K562 (cell line): ENCODE measurements around the gene GSDME. TPM values are rescaled to one million over a fixed set of nuclear protein-coding genes. Genes with fewer than 3 reads are reported as not detected.

Experiments used
- ATAC-seq: fragments of 200-7000 bp; cut with Tn5 transposase; 3 replicates; pipeline ENCODE4 v1.9.1; 2020; ENCODE audit warnings: moderate library complexity
- BruUV-seq: library from RNA; stranded (reverse); fragments of 400-500 nt; replicated peaks from 2 replicates; lab custom pipeline; 2021; lab: Mats Ljungman, UMichigan
- CTCF ChIA-PET: fragments of 300-600 bp; formaldehyde crosslinking; extraction: SDS; loops from one replicate; lab custom pipeline; 2021; ENCODE audit warnings: low intra/inter-chr PET ratio; lab: Yijun Ruan, JAX
- POLR2A ChIA-PET: fragments of 300-600, 350-650 bp; sonication (Branson Sonifier 250); formaldehyde crosslinking; extraction: SDS; loops from one replicate; lab custom pipeline; 2021; ENCODE audit warnings: antibody characterized with exemption, inconsistent platforms; lab: Yijun Ruan, JAX
- DNase-seq, 4 experiments: peaks; one replicate each; pipeline versions ENCODE4 v3.0.0 to v3.0.0-alpha.2; 2011 to 2018; ENCODE audit warnings: low spot score in 3 of 4, mixed read lengths in 3 of 4; ENCODE audit errors: extremely low read depth in 1 of 4
- FAIRE-seq: peaks from 2 replicates; lab custom pipeline; 2011; peaks lifted over from hg19 to GRCh38; lab: Jason Lieb, UNC
- H2AFZ ChIP-seq: 2 replicates; pipeline ENCODE4 v1.6.0; 2011; ENCODE audit warnings: low read depth, low read length, control low read depth, inconsistent platforms
- H3K27ac ChIP-seq: fragments of 200-600 bp; 3 replicates; pipeline ENCODE4 v1.8.0; 2011; ENCODE audit warnings: low read depth, mild to moderate bottlenecking, control low read depth, inconsistent platforms, low read length, moderate library complexity, mixed read lengths; ENCODE audit errors: extremely low read depth
- H3K27me3 ChIP-seq, 2 experiments: fragments of 300-600 bp in 1 of 2; 2 replicates in 1 of 2; 3 replicates in 1 of 2; pipeline versions ENCODE4 v1.6.0 to v1.8.0; 2011; ENCODE audit warnings: inconsistent platforms in 2 of 2, low read length in 2 of 2, mild to moderate bottlenecking in 1 of 2, mixed read lengths in 1 of 2, moderate library complexity in 1 of 2; ENCODE audit not compliant: control insufficient read depth in 2 of 2, insufficient read depth in 2 of 2
- H3K36me3 ChIP-seq: fragments of 300-600 bp; 3 replicates; pipeline ENCODE4 v1.8.0; 2011; ENCODE audit warnings: mild to moderate bottlenecking, low read length, inconsistent platforms; ENCODE audit not compliant: control insufficient read depth, insufficient read depth
- H3K4me1 ChIP-seq, 2 experiments: fragments of 200-600 bp in 1 of 2; replicated peaks in 1 of 2; 2 replicates in 1 of 2; 3 replicates in 1 of 2; pipeline versions ENCODE4 v1.5.1 to v1.8.0; 2011; ENCODE audit warnings: inconsistent platforms in 2 of 2, low read length in 2 of 2, mild to moderate bottlenecking in 1 of 2, mixed read lengths in 1 of 2, moderate library complexity in 1 of 2; ENCODE audit not compliant: control insufficient read depth in 2 of 2, insufficient read depth in 2 of 2
- H3K4me2 ChIP-seq: 2 replicates; pipeline ENCODE4 v1.6.1; 2011; ENCODE audit warnings: low read length, control low read depth, inconsistent platforms, mixed read lengths; ENCODE audit not compliant: insufficient read depth
- H3K4me3 ChIP-seq: fragments of 200-600 bp; sonication (generic), shearing (Covaris generic); 2 replicates; pipeline ENCODE4 v1.5.1; 2016; ENCODE audit warnings: control low read depth, inconsistent platforms
- H3K79me2 ChIP-seq: fragments of 200-600 bp; 3 replicates; pipeline ENCODE4 v1.8.0; 2011; ENCODE audit warnings: low read length, inconsistent platforms; ENCODE audit not compliant: control insufficient read depth, insufficient read depth
- H3K9ac ChIP-seq, 2 experiments: 2 replicates each; pipeline versions ENCODE4 v1.6.0 to v1.6.1; 2011; ENCODE audit warnings: low read depth in 2 of 2, low read length in 2 of 2, control low read depth in 1 of 2, inconsistent platforms in 1 of 2, mild to moderate bottlenecking in 1 of 2, mixed read lengths in 1 of 2; ENCODE audit not compliant: insufficient read depth in 1 of 2
- H3K9me1 ChIP-seq: one replicate; pipeline ENCODE4 v1.6.0; 2011; ENCODE audit warnings: inconsistent platforms, mild to moderate bottlenecking, low read length, moderate library complexity; ENCODE audit not compliant: control insufficient read depth, insufficient read depth
- H3K9me3 ChIP-seq: replicated peaks from 2 replicates; pipeline ENCODE4 v1.5.1; 2011; ENCODE audit warnings: low read depth, low read length, inconsistent platforms; ENCODE audit not compliant: control insufficient read depth, insufficient read depth
- H4K20me1 ChIP-seq: replicated peaks from 2 replicates; pipeline ENCODE4 v1.6.1; 2011; ENCODE audit warnings: low read length, inconsistent platforms, mixed read lengths; ENCODE audit not compliant: control insufficient read depth, insufficient read depth
- BHLHE40 ChIP-seq: IDR thresholded peaks from 2 replicates; pipeline ENCODE4 v1.6.1; 2011; ENCODE audit warnings: low read length, improper control_type of control experiment
- BMI1 ChIP-seq: fragments of 150-350 bp; IDR thresholded peaks from 2 replicates; pipeline ENCODE4 v1.6.1; 2014; ENCODE audit warnings: low read length
- CEBPB ChIP-seq: fragments of 450-650 bp; IDR thresholded peaks from 2 replicates; pipeline ENCODE4 v1.6.1; 2016; ENCODE audit warnings: missing genetic modification characterization, missing compliant biosample characterization
- DIDO1 ChIP-seq: fragments of 450-650 bp; IDR thresholded peaks from 2 replicates; pipeline ENCODE4 v1.6.1; 2016; ENCODE audit warnings: low read depth, missing biosample characterization, missing genetic modification characterization
- EHMT2 ChIP-seq: fragments of 450-650 bp; IDR thresholded peaks from 2 replicates; pipeline ENCODE4 v1.6.1; 2018; ENCODE audit warnings: antibody characterized with exemption
- ETV5 ChIP-seq: sonication (generic); formaldehyde crosslinking; IDR thresholded peaks from 2 replicates; pipeline ENCODE4 v1.4.0; 2020; ENCODE audit warnings: low read depth, mild to moderate bottlenecking, missing genetic modification reagents
- EZH2 ChIP-seq: IDR thresholded peaks from 2 replicates; pipeline ENCODE4 v1.6.1; 2012; ENCODE audit warnings: low read depth, mild to moderate bottlenecking, inconsistent platforms, low read length, borderline replicate concordance
- NKRF ChIP-seq: fragments of 450-650 bp; IDR thresholded peaks from 2 replicates; pipeline ENCODE4 v1.6.1; 2016; ENCODE audit warnings: borderline replicate concordance
- NUFIP1 ChIP-seq: fragments of 450-650 bp; IDR thresholded peaks from 2 replicates; pipeline ENCODE4 v1.6.1; 2018; ENCODE audit not compliant: partially characterized antibody
- PHF8 ChIP-seq: fragments of 200-600 bp; sonication (generic); IDR thresholded peaks from 2 replicates; pipeline ENCODE4 v1.6.1; 2012; ENCODE audit warnings: mixed run types, mild to moderate bottlenecking, inconsistent platforms, low read length, moderate library complexity, borderline replicate concordance
- POLR2AphosphoS5 ChIP-seq: IDR thresholded peaks from 2 replicates; pipeline ENCODE4 v1.6.1; 2011; ENCODE audit warnings: mild to moderate bottlenecking, low read depth, low read length, moderate library complexity; ENCODE audit not compliant: control insufficient read depth, insufficient read depth
- PTBP1 ChIP-seq: fragments of 200-400 bp; formaldehyde crosslinking; IDR thresholded peaks from 2 replicates; pipeline ENCODE4 v1.6.1; 2017; ENCODE audit warnings: low read depth, low read length
- SAP30 ChIP-seq: fragments of 200-600 bp; sonication (generic); IDR thresholded peaks from 2 replicates; pipeline ENCODE4 v1.6.1; 2012; ENCODE audit warnings: borderline replicate concordance, low read depth, mild to moderate bottlenecking, moderate library complexity, low read length, control low read depth, inconsistent platforms; ENCODE audit not compliant: insufficient read depth, poor library complexity, severe bottlenecking
- TEAD2 ChIP-seq: fragments of 450-650 bp; IDR thresholded peaks from 2 replicates; pipeline ENCODE4 v1.6.1; 2016; ENCODE audit warnings: missing genetic modification characterization, control low read depth, missing compliant biosample characterization
- TSC22D4 ChIP-seq: fragments of 450-650 bp; IDR thresholded peaks from 2 replicates; pipeline ENCODE4 v1.6.1; 2016; ENCODE audit warnings: missing genetic modification characterization, missing biosample characterization, control low read depth
- ZFX ChIP-seq: sonication (generic); formaldehyde crosslinking; IDR thresholded peaks from 2 replicates; pipeline ENCODE4 v1.8.0; 2022; ENCODE audit warnings: mild to moderate bottlenecking, missing genetic modification reagents, moderate library complexity
- ZNF668 ChIP-seq: fragments of 250-450 bp; sonication (Bioruptor Pico); IDR thresholded peaks from 2 replicates; pipeline ENCODE4 v1.8.0; 2022; ENCODE audit warnings: mild to moderate bottlenecking, inconsistent platforms
- WGBS: fragments of 100-300 bp; shearing (Covaris generic); methylation state at CpG from one replicate; pipeline ENCODE4 v1.1.6; 2016; ENCODE audit warnings: low coverage, mixed read lengths; ENCODE audit not compliant: insufficient coverage; ENCODE audit errors: missing lambda C conversion rate; 5-methylcytosine and 5-hydroxymethylcytosine counted together
- in situ Hi-C: fragments of 300-500 bp; cut with MboI; formaldehyde crosslinking; loops from 4 replicates; pipeline ENCODE4 v1.15.0; 2018; ENCODE audit warnings: inconsistent platforms, mixed read lengths
- intact Hi-C: fragments of 100-400 bp; cut with micrococcal nuclease; formaldehyde crosslinking; loops from 2 replicates; pipeline ENCODE4 v1.14.2; 2022
- polyA plus RNA-seq, 8 experiments: library from polyadenylated mRNA; depleted of rRNA in 4 of 8; stranded (reverse) in 5 of 8; unstranded in 3 of 8; fragments of >200 nt; fragmentation: Nextera tagmentation in 2 of 8; fragmentation: Illumina TruSeq in 1 of 8; extraction: Ambion mirVana in 2 of 8; extraction: Trizol in 1 of 8; gene quantifications; 2 replicates each; pipeline versions ENCODE4 v1.2.1 to v1.2.3, GENCODE V29; 2011 to 2014; ENCODE audit warnings: inconsistent platforms in 1 of 8, missing spikeins in 1 of 8
- total RNA-seq, 7 experiments: library from RNA; depleted of rRNA in 6 of 7; stranded (reverse); fragments of >200 nt in 6 of 7; fragmentation: Illumina TruSeq in 2 of 7; extraction: Trizol in 2 of 7; gene quantifications; 2 replicates each; pipeline versions ENCODE4 v1.2.1 to v1.2.3, GENCODE V29; 2011 to 2021; ENCODE audit warnings: low replicate concordance in 1 of 7

GSDME gene
- total and polyA plus RNA-seq, 9 of the 15 experiments (the other 6 are each of a cell fraction or from before 2014, with no cell fraction given), result 0.37 to 1.9 (median 0.62) TPM

- no TSS peak for BruUV-seq
- H3K4me2 ChIP-seq, result no peak overlapping the region
- H3K79me2 ChIP-seq, result no peaks in the 10 kb centered on the region
- H3K4me3 ChIP-seq, result no peak overlapping the region
- no peaks in the 10 kb centered on the region for H3K36me3 ChIP-seq
- in situ Hi-C loops, result no loop called here
- ATAC-seq, result no peak; the same call in 2 of the 3 replicates
- WGBS, result 4% methylated on average over 2 of the region's 2 CpGs
- peaks cover 0 to 17% of the 10 kb centered on the region in 2 experiments; a peak in 3 of 5 replicates for H3K27me3 ChIP-seq
- DNase-seq, result no peak
- TF ChIP-seq CEBPB (tag) (no peak), ZFX (CRISPR knock-in tag) (no peak), EZH2 (no peak), ZNF668 (no peak), NKRF (no peak), PTBP1 (no peak), BHLHE40 (no peak), ETV5 (no peak), BMI1 (no peak), EHMT2 (no peak), POLR2AphosphoS5 (no peak), DIDO1 (tag) (no peak), NUFIP1 (no peak), TEAD2 (no peak), PHF8 (no peak), TSC22D4 (tag) (no peak), SAP30 (no peak)
- no peaks in the 10 kb centered on the region for H3K9me1 ChIP-seq
- intact Hi-C loops, result no loop called here
- peaks cover 0 to 4% of the 10 kb centered on the region in 2 experiments; a peak in 1 of 5 replicates for H3K4me1 ChIP-seq
- no peak overlapping the region for H2AFZ ChIP-seq
- H3K9ac ChIP-seq, result no peak overlapping the region
- H3K27ac ChIP-seq, result no peak overlapping the region
- H4K20me1 ChIP-seq, result no peaks in the 10 kb centered on the region
- H3K9me3 ChIP-seq, result no peaks in the 10 kb centered on the region
- ChIA-PET POLR2A (interaction anchor here (0.5 to 0.6 kb wide), 4 partner anchors 8 to 300 kb away, joined by 3 read pairs; no protein-coding TSS in a partner anchor), CTCF (no interaction called here)
- FAIRE-seq, result no peak
Observed at GRCh38 chr7:24733414-24734060, 23.7 kb downstream of the GSDME start.
